Astrocyte (in vitro differentiated cells and primary cell): ENCODE results near the gene FUNDC2. TPM values are rescaled to one million over a fixed set of nuclear protein-coding genes. Genes with fewer than 3 reads are reported as not detected.
A peak's percentile ranks its signal among the peaks of the same experiment; 100 is the strongest.

Source experiments
- DNase-seq: peaks from one replicate; pipeline ENCODE4 v3.0.0-alpha.2; 2010; ENCODE audit warnings: low read depth
- FAIRE-seq: peaks from 2 replicates; lab custom pipeline; 2011; peaks lifted over from hg19 to GRCh38; lab: Jason Lieb, UNC
- H2AFZ ChIP-seq: 2 replicates; pipeline ENCODE4 v1.6.0; 2012; ENCODE audit warnings: low read depth, low read length, inconsistent platforms
- H3K27ac ChIP-seq: 2 replicates; pipeline ENCODE4 v1.5.1; 2011; ENCODE audit warnings: low read depth, low read length, inconsistent platforms
- H3K27me3 ChIP-seq: 2 replicates; pipeline ENCODE4 v1.6.0; 2011; ENCODE audit warnings: low read length, inconsistent platforms; ENCODE audit not compliant: insufficient read depth
- H3K36me3 ChIP-seq: 2 replicates; pipeline ENCODE4 v1.5.1; 2011; ENCODE audit warnings: low read length, inconsistent platforms; ENCODE audit not compliant: insufficient read depth
- H3K4me1 ChIP-seq: 2 replicates; pipeline ENCODE4 v1.5.1; 2011; ENCODE audit warnings: low read length, inconsistent platforms; ENCODE audit not compliant: insufficient read depth
- H3K4me2 ChIP-seq: 2 replicates; pipeline ENCODE4 v1.6.0; 2012; ENCODE audit warnings: low read length, inconsistent platforms
- H3K4me3 ChIP-seq: 2 replicates; pipeline ENCODE4 v1.5.1; 2011; ENCODE audit warnings: low read depth, mild to moderate bottlenecking, low read length, inconsistent platforms; ENCODE audit not compliant: insufficient read depth
- H3K79me2 ChIP-seq: 2 replicates; pipeline ENCODE4 v1.6.0; 2012; ENCODE audit warnings: mild to moderate bottlenecking, low read length, inconsistent platforms; ENCODE audit not compliant: insufficient read depth
- H3K9ac ChIP-seq: 2 replicates; pipeline ENCODE4 v1.6.0; 2012; ENCODE audit warnings: mild to moderate bottlenecking, low read length, inconsistent platforms
- H3K9me3 ChIP-seq: 2 replicates; pipeline ENCODE4 v1.5.1; 2012; ENCODE audit warnings: low read depth, mild to moderate bottlenecking, low read length, inconsistent platforms; ENCODE audit not compliant: insufficient read depth
- H4K20me1 ChIP-seq: 2 replicates; pipeline ENCODE4 v1.6.0; 2012; ENCODE audit warnings: low read length, inconsistent platforms; ENCODE audit not compliant: insufficient read depth
- H3K27ac Mint-ChIP-seq: one replicate; pipeline ENCODE4 v1.8.0; 2021; ENCODE audit warnings: mild to moderate bottlenecking, mixed read lengths; ENCODE audit not compliant: unreplicated experiment
- H3K27me3 Mint-ChIP-seq: one replicate; pipeline ENCODE4 v1.8.0; 2021; ENCODE audit warnings: low read depth, mixed read lengths; ENCODE audit not compliant: unreplicated experiment
- H3K36me3 Mint-ChIP-seq: one replicate; pipeline ENCODE4 v1.8.0; 2021; ENCODE audit warnings: low read depth, mixed read lengths; ENCODE audit not compliant: unreplicated experiment
- H3K4me1 Mint-ChIP-seq: one replicate; pipeline ENCODE4 v1.8.0; 2021; ENCODE audit warnings: low read depth, mixed read lengths; ENCODE audit not compliant: unreplicated experiment
- H3K4me3 Mint-ChIP-seq: one replicate; pipeline ENCODE4 v1.8.0; 2021; ENCODE audit warnings: mild to moderate bottlenecking, moderate library complexity, mixed read lengths; ENCODE audit not compliant: unreplicated experiment
- H3K9me3 Mint-ChIP-seq: one replicate; pipeline ENCODE4 v1.8.0; 2021; ENCODE audit warnings: mild to moderate bottlenecking, mixed read lengths; ENCODE audit not compliant: unreplicated experiment
- CTCF ChIP-seq: IDR thresholded peaks from 2 replicates; pipeline ENCODE4 v1.5.1; 2011; ENCODE audit warnings: low read depth, mild to moderate bottlenecking, inconsistent platforms, low read length, moderate library complexity; ENCODE audit not compliant: insufficient read depth
- EZH2 ChIP-seq: IDR thresholded peaks from 2 replicates; pipeline ENCODE4 v1.6.1; 2012; ENCODE audit warnings: mild to moderate bottlenecking, low read length, inconsistent platforms; ENCODE audit not compliant: insufficient read depth
- total RNA-seq: library from RNA; stranded (reverse); gene quantifications from 2 replicates; pipeline ENCODE4 v1.2.1, GENCODE V29; 2021

Gene FUNDC2
- total RNA-seq, 1 donor from 2014 or later: 49.5 TPM

- Histone ChIP-seq H3K27me3 (no peaks in the 10 kb centered on the region), H2AFZ (no peak overlapping the region), H3K36me3 (no peaks in the 10 kb centered on the region), H3K4me3 (peak overlapping the region; percentile 74), H3K4me2 (peak overlapping the region; percentile 90), H3K27ac (no peak overlapping the region), H3K9me3 (no peaks in the 10 kb centered on the region), H4K20me1 (no peaks in the 10 kb centered on the region), H3K4me1 (peaks cover 20% of the 10 kb centered on the region), H3K9ac (peak overlapping the region; percentile 90), H3K79me2 (peaks cover 61% of the 10 kb centered on the region)
- no peaks in the 10 kb centered on the region for H3K27me3 Mint-ChIP-seq
- FAIRE-seq (no peak), DNase-seq (no peak)
- peak overlapping the region; percentile 90 for H3K4me3 Mint-ChIP-seq
- H3K27ac Mint-ChIP-seq: no peak overlapping the region
- H3K36me3 Mint-ChIP-seq: no peaks in the 10 kb centered on the region
- TF ChIP-seq CTCF (no peak), EZH2 (no peak)
- peaks cover 17% of the 10 kb centered on the region for H3K4me1 Mint-ChIP-seq
- no peaks in the 10 kb centered on the region for H3K9me3 Mint-ChIP-seq
Observed at GRCh38 chrX:155069414-155069813, 42.8 kb downstream of the FUNDC2 start.

GRCh38 chrX:155070038-155070437 lies 43.4 kb downstream of the FUNDC2 start:
- peak overlapping the region; percentile 90 for H3K4me2 ChIP-seq
- no peaks in the 10 kb centered on the region for H3K36me3 Mint-ChIP-seq
- peak overlapping the region; percentile 74 for H3K4me3 ChIP-seq
- no peaks in the 10 kb centered on the region for H3K36me3 ChIP-seq
- TF ChIP-seq CTCF: no peak
- no peak for TF ChIP-seq EZH2
- peak overlapping the region; percentile 60 for H2AFZ ChIP-seq
- peak overlapping the region; percentile 90 for H3K9ac ChIP-seq
- peaks cover 19% of the 10 kb centered on the region for H3K4me1 ChIP-seq
- H3K27me3 ChIP-seq: no peaks in the 10 kb centered on the region
- H3K4me3 Mint-ChIP-seq: peak overlapping the region; percentile 90
- peak overlapping the region; percentile 78 for H3K27ac ChIP-seq
- peaks cover 61% of the 10 kb centered on the region for H3K79me2 ChIP-seq
- H3K9me3 ChIP-seq: no peaks in the 10 kb centered on the region
- H3K4me1 Mint-ChIP-seq: peaks cover 13% of the 10 kb centered on the region
- H4K20me1 ChIP-seq: no peaks in the 10 kb centered on the region
- H3K27ac Mint-ChIP-seq: no peak overlapping the region
- no peaks in the 10 kb centered on the region for H3K27me3 Mint-ChIP-seq
- H3K9me3 Mint-ChIP-seq: no peaks in the 10 kb centered on the region
- FAIRE-seq (no peak), DNase-seq (no peak)

- peak overlapping the region; percentile 69 for H2AFZ ChIP-seq
- H3K27ac ChIP-seq: peak overlapping the region; percentile 78
- DNase-seq: no peak
- no peaks in the 10 kb centered on the region for H3K9me3 Mint-ChIP-seq
- no peaks in the 10 kb centered on the region for H3K9me3 ChIP-seq
- H3K9ac ChIP-seq: peak overlapping the region; percentile 90
- no peaks in the 10 kb centered on the region for H3K27me3 Mint-ChIP-seq
- no peaks in the 10 kb centered on the region for H4K20me1 ChIP-seq
- H3K79me2 ChIP-seq: peaks cover 61% of the 10 kb centered on the region
- TF ChIP-seq EZH2 (no peak), CTCF (no peak)
- no peaks in the 10 kb centered on the region for H3K36me3 ChIP-seq
- peak overlapping the region; percentile 90 for H3K4me3 Mint-ChIP-seq
- peak overlapping the region; percentile 72 for H3K27ac Mint-ChIP-seq
- H3K4me3 ChIP-seq: peak overlapping the region; percentile 74
- no peaks in the 10 kb centered on the region for H3K27me3 ChIP-seq
- FAIRE-seq: no peak
- peaks cover 7% of the 10 kb centered on the region for H3K4me1 Mint-ChIP-seq
- no peaks in the 10 kb centered on the region for H3K36me3 Mint-ChIP-seq
- H3K4me1 ChIP-seq: peaks cover 13% of the 10 kb centered on the region
- H3K4me2 ChIP-seq: peak overlapping the region; percentile 90
Observed at GRCh38 chrX:155070663-155070974, 44.0 kb downstream of the FUNDC2 start.
